B cell (primary cell): ENCODE data around the gene ULK1. TPM values are rescaled to one million over a fixed set of nuclear protein-coding genes. Genes with fewer than 3 reads are reported as not detected.

ENCODE experiments used
- ATAC-seq: fragments of 200-7000 bp; cut with Tn5 transposase; one replicate; pipeline ENCODE4 v1.10.0; 2021; ENCODE audit warnings: low read depth, mild to moderate bottlenecking, moderate number of reproducible peaks, moderate library complexity
- CTCF ChIA-PET: fragments of 350-600 bp; sonication (Branson Sonifier 250); formaldehyde crosslinking; loops from one replicate; lab custom pipeline; 2021; ENCODE audit warnings: antibody characterized with exemption, inconsistent platforms; lab: Charles Lee
- POLR2A ChIA-PET: fragments of 350-600 bp; sonication (Branson Sonifier 250); formaldehyde crosslinking; loops from one replicate; lab custom pipeline; 2021; ENCODE audit warnings: antibody characterized with exemption; lab: Charles Lee
- DNase-seq: peaks from one replicate; pipeline ENCODE4 v3.0.0; 2013
- H2AFZ ChIP-seq: 2 replicates; pipeline ENCODE4 v1.6.1; 2012; ENCODE audit warnings: mild to moderate bottlenecking, low read depth, low read length; ENCODE audit not compliant: insufficient read depth, poor library complexity, severe bottlenecking
- H3K27ac ChIP-seq, 2 donors: 1 replicate in 1 of 2; 2 replicates in 1 of 2; pipeline ENCODE4 v1.5.1; 2012 to 2013; ENCODE audit warnings: low read length in 2 of 2, mild to moderate bottlenecking in 2 of 2, moderate library complexity in 1 of 2
- H3K27me3 ChIP-seq, 4 experiments: fragments of 200-600 bp in 1 of 4; sonication (generic) in 1 of 4; replicated peaks in 1 of 4; 1 replicate in 2 of 4; 2 replicates in 2 of 4; pipeline versions ENCODE4 v1.6.1 to v1.7.0; 2013 to 2016; ENCODE audit warnings: low read length in 3 of 4, mild to moderate bottlenecking in 2 of 4, mixed read lengths in 1 of 4, moderate library complexity in 1 of 4; ENCODE audit not compliant: insufficient read depth in 4 of 4, control insufficient read depth in 3 of 4; ENCODE audit errors: control extremely low read depth in 1 of 4
- H3K36me3 ChIP-seq, 2 experiments: replicated peaks in 1 of 2; 1 replicate in 1 of 2; 2 replicates in 1 of 2; pipeline versions ENCODE4 v1.6.1 to v1.7.1; 2013; ENCODE audit warnings: low read length in 1 of 2; ENCODE audit not compliant: insufficient read depth in 2 of 2, control insufficient read depth in 1 of 2; ENCODE audit errors: control extremely low read depth in 1 of 2, extremely low read depth in 1 of 2
- H3K4me1 ChIP-seq, 2 donors: fragments of 200-600 bp in 1 of 2; sonication (generic) in 1 of 2; 1 replicate in 1 of 2; 2 replicates in 1 of 2; pipeline versions ENCODE4 v1.5.1 to v1.6.1; 2013 to 2017; ENCODE audit warnings: low read length in 2 of 2; ENCODE audit not compliant: control insufficient read depth in 2 of 2, insufficient read depth in 2 of 2
- H3K4me2 ChIP-seq: replicated peaks from 2 replicates; pipeline ENCODE3; 2012; ENCODE audit warnings: mild to moderate bottlenecking, low read depth, low read length; ENCODE audit not compliant: poor library complexity, severe bottlenecking
- H3K4me3 ChIP-seq, 5 experiments: fragments of 200-600 bp in 1 of 5; sonication (generic) in 1 of 5; 1 replicate in 3 of 5; 2 replicates in 2 of 5; pipeline versions ENCODE4 v1.5.1 to v1.7.0; 2011 to 2016; ENCODE audit warnings: low read length in 4 of 5, mild to moderate bottlenecking in 4 of 5, low read depth in 2 of 5, control low read depth in 1 of 5, moderate library complexity in 1 of 5; ENCODE audit not compliant: insufficient read depth in 1 of 5; ENCODE audit errors: control extremely low read depth in 1 of 5, extremely low read depth in 1 of 5
- H3K79me2 ChIP-seq: fragments of 200-600 bp; sonication (generic); one replicate; pipeline ENCODE4 v1.6.0; 2016; ENCODE audit warnings: low read length; ENCODE audit not compliant: control insufficient read depth, insufficient read depth
- H3K9ac ChIP-seq: fragments of 200-600 bp; sonication (generic); 2 replicates; pipeline ENCODE4 v1.6.1; 2017; ENCODE audit warnings: mild to moderate bottlenecking, low read length, moderate library complexity
- H3K9me3 ChIP-seq, 3 donors: one replicate each; pipeline versions ENCODE4 v1.6.1 to v1.7.1; 2013; ENCODE audit warnings: low read length in 2 of 3; ENCODE audit not compliant: control insufficient read depth in 2 of 3, insufficient read depth in 1 of 3; ENCODE audit errors: control extremely low read depth in 1 of 3
- H4K20me1 ChIP-seq: 2 replicates; pipeline ENCODE4 v1.6.0; 2012; ENCODE audit warnings: mild to moderate bottlenecking, low read length; ENCODE audit not compliant: insufficient read depth, control insufficient read depth, poor library complexity, severe bottlenecking
- H3K27ac Mint-ChIP-seq: one replicate; pipeline ENCODE4 v1.8.0; 2021; ENCODE audit warnings: mixed read lengths
- H3K27me3 Mint-ChIP-seq: one replicate; pipeline ENCODE4 v1.8.0; 2021; ENCODE audit warnings: mixed read lengths
- H3K4me1 Mint-ChIP-seq: one replicate; pipeline ENCODE4 v1.8.0; 2021; ENCODE audit warnings: mixed read lengths
- H3K4me3 Mint-ChIP-seq: one replicate; pipeline ENCODE4 v1.8.0; 2021; ENCODE audit warnings: mixed read lengths
- H3K9me3 Mint-ChIP-seq: one replicate; pipeline ENCODE4 v1.8.0; 2022; ENCODE audit warnings: mixed read lengths; ENCODE audit not compliant: insufficient read depth
- EZH2 ChIP-seq: IDR thresholded peaks from 2 replicates; pipeline ENCODE4 v1.6.1; 2012; ENCODE audit warnings: borderline replicate concordance, low read depth, mild to moderate bottlenecking, moderate library complexity, low read length; ENCODE audit not compliant: insufficient read depth, poor library complexity, severe bottlenecking
- WGBS: methylation state at CpG from one replicate; pipeline ENCODE4 v1.1.5; 2013; ENCODE audit warnings: missing lambda C conversion rate; ENCODE audit not compliant: insufficient coverage; 5-methylcytosine and 5-hydroxymethylcytosine counted together
- intact Hi-C: fragments of 100-400 bp; cut with micrococcal nuclease; formaldehyde crosslinking; loops from one replicate; pipeline ENCODE4 v1.10.0; 2022
- polyA plus RNA-seq: library from polyadenylated mRNA; depleted of rRNA; stranded (reverse); fragments of >200 nt; gene quantifications from 2 replicates; pipeline ENCODE4 v1.2.3, GENCODE V29; 2012
- total RNA-seq, 2 donors: library from RNA; stranded (reverse); fragments of 120-200 nt in 1 of 2; gene quantifications; 1 replicate in 1 of 2; 2 replicates in 1 of 2; pipeline versions ENCODE4 v1.2.3 to v1.2.4, GENCODE V29; 2013 to 2022
- TF ChIP-seq, protein P1 (sequence below): fragments of 200-600 bp; IDR thresholded peaks from one replicate; pipeline ENCODE4 v1.8.0; 2022; ENCODE audit warnings: antibody characterized with exemption, mild to moderate bottlenecking

ULK1 gene
- total and polyA plus RNA-seq, 2 donors (not counting 1 experiment from before 2014, with no cell fraction given): 38.9 to 59.5 TPM

DNA sequence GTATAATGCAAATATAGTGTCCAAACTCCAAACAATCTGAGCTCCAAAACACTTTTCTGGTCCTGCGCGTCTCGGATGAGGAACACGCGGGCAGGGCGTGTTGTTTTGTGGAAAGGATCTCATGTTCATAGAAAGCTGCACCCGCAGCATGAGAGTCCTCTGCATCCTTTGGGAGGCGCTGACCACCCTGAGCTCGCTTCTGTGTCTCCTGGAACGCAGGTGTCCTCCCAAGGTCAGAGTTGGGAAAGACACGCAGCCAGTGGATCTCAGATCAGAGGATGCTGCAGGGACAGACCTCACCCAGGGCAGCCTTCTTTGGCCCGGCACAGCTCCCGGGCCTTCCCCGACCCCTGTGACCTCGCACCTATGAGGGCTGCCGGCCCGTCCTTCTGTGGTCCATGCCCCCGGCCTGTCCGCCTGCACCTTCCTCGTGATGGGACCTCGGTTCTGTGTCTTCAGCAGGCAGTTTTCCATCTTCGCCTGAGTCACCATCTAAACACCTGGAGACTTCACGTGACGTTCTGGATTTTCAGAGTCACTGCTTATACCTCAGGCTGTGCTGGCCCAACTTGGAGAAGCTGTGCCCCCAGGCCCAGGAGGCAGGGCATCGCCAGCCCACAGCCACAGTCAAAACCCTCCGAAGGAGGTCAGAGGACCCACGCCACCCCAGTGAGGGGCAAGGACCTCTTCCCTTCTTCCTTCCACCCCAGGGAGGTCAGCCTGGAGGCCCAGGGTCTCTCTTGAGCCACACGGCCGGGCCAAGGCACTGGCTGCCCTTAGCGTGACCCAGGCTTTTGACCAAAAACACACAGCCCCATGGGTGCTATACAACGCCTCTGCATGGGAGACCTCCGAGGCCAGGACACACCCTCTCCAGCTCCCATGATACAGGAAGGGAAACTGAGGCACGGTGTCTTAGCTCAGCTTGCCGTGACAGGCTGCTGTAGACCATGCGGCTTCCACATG is 40.3 kb upstream of the ULK1 start:
- Histone ChIP-seq H3K4me2 (no peak overlapping the region), H3K27me3 (peaks cover 0 to 14% (median 0%) of the 10 kb centered on the region in 4 experiments), H3K4me1 (peaks cover 18 to 19% of the 10 kb centered on the region in 2 donors), H4K20me1 (no peaks in the 10 kb centered on the region), H2AFZ (no peak overlapping the region), H3K4me3 (no peak overlapping the region), H3K9ac (no peak overlapping the region), H3K36me3 (no peaks in the 10 kb centered on the region), H3K27ac (no peak overlapping the region), H3K79me2 (no peaks in the 10 kb centered on the region), H3K9me3 (peaks cover 0 to 5% (median 0%) of the 10 kb centered on the region in 3 donors)
- DNase-seq (no peak), ATAC-seq (no peak)
- POLR2A ChIA-PET: no interaction called here
- peaks cover 12% of the 10 kb centered on the region for H3K27me3 Mint-ChIP-seq
- intact Hi-C loops: loop anchor here (2.0 kb wide), 1 partner anchor 95 kb away; the partner anchor contains the start of gene EP400
- H3K4me1 Mint-ChIP-seq: peaks cover 20% of the 10 kb centered on the region
- no peak overlapping the region for H3K27ac Mint-ChIP-seq
- no peak overlapping the region for H3K4me3 Mint-ChIP-seq
- TF ChIP-seq EZH2: no peak
- TF ChIP-seq, protein P1, sequence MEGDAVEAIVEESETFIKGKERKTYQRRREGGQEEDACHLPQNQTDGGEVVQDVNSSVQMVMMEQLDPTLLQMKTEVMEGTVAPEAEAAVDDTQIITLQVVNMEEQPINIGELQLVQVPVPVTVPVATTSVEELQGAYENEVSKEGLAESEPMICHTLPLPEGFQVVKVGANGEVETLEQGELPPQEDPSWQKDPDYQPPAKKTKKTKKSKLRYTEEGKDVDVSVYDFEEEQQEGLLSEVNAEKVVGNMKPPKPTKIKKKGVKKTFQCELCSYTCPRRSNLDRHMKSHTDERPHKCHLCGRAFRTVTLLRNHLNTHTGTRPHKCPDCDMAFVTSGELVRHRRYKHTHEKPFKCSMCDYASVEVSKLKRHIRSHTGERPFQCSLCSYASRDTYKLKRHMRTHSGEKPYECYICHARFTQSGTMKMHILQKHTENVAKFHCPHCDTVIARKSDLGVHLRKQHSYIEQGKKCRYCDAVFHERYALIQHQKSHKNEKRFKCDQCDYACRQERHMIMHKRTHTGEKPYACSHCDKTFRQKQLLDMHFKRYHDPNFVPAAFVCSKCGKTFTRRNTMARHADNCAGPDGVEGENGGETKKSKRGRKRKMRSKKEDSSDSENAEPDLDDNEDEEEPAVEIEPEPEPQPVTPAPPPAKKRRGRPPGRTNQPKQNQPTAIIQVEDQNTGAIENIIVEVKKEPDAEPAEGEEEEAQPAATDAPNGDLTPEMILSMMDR: no peak
- no peaks in the 10 kb centered on the region for H3K9me3 Mint-ChIP-seq
- 88% methylated on average over 34 of the region's 35 CpGs for whole genome bisulfite sequencing
- CTCF ChIA-PET: interaction anchor here (1.0 kb wide), 1 partner anchor 82 kb away, joined by 3 read pairs; no protein-coding TSS in a partner anchor
